22Rv1 (cell line): ENCODE measurements around the gene RFC5.

ENCODE experiments used
- CTCF ChIP-seq: fragments of 450-650 bp; IDR thresholded peaks from 2 replicates; pipeline ENCODE4 v1.5.1; 2017; ENCODE audit warnings: mild to moderate bottlenecking
- ZFX ChIP-seq: fragments of 450-650 bp; IDR thresholded peaks from 2 replicates; pipeline ENCODE4 v1.6.1; 2017; ENCODE audit warnings: antibody characterized with exemption, borderline replicate concordance

GRCh38 chr12:118073768-118074167 lies 57.3 kb downstream of the RFC5 start:
- no peak for TF ChIP-seq CTCF
- TF ChIP-seq ZFX, result no peak
